C4-2B (cell line): ENCODE data around the gene SNX22.

Experiments used
- ZFX ChIP-seq: fragments of 450-650 bp; IDR thresholded peaks from 2 replicates; pipeline ENCODE4 v1.6.1; 2017
- TF ChIP-seq, protein P1 (sequence below): fragments of 450-650 bp; conservative IDR thresholded peaks from 2 replicates; pipeline ENCODE4 v1.5.1; 2017; ENCODE audit warnings: mild to moderate bottlenecking

DNA sequence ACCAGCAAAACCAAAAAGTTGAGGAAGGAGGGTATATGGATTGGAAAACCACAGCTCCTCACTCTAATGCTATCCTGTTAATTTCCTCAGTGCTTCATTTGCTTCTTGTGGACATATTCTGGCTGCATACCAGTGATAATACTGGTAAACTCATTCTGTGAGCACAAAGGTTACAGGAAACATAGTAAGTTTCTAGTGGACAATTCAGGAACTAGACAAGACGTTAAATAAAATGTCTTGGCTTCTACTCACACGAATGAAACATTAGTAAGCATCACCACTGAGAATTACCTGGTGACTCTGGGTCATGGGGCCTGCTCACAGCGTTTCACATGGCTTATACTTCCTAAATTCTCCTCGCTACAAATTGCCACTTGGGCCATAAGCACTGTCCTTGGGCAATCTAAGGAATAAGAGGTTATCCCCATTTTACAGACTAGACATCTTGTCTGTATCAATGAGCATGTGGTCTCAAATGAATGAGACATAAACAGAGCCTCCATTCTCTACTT is 31.4 kb downstream of the SNX22 start:
- TF ChIP-seq, protein P1, sequence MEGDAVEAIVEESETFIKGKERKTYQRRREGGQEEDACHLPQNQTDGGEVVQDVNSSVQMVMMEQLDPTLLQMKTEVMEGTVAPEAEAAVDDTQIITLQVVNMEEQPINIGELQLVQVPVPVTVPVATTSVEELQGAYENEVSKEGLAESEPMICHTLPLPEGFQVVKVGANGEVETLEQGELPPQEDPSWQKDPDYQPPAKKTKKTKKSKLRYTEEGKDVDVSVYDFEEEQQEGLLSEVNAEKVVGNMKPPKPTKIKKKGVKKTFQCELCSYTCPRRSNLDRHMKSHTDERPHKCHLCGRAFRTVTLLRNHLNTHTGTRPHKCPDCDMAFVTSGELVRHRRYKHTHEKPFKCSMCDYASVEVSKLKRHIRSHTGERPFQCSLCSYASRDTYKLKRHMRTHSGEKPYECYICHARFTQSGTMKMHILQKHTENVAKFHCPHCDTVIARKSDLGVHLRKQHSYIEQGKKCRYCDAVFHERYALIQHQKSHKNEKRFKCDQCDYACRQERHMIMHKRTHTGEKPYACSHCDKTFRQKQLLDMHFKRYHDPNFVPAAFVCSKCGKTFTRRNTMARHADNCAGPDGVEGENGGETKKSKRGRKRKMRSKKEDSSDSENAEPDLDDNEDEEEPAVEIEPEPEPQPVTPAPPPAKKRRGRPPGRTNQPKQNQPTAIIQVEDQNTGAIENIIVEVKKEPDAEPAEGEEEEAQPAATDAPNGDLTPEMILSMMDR = no peak
- no peak for TF ChIP-seq ZFX
